GM19324 (cell line): ENCODE results near the gene C1orf167.

Experiments used
- ATAC-seq: cut with Tn5 transposase; IDR thresholded peaks from one replicate; pipeline ENCODE4 v1.9.1; 2021; ENCODE audit warnings: mild to moderate bottlenecking, moderate library complexity; ENCODE audit not compliant: unreplicated experiment, low FRiP score

Gene C1orf167

DNA sequence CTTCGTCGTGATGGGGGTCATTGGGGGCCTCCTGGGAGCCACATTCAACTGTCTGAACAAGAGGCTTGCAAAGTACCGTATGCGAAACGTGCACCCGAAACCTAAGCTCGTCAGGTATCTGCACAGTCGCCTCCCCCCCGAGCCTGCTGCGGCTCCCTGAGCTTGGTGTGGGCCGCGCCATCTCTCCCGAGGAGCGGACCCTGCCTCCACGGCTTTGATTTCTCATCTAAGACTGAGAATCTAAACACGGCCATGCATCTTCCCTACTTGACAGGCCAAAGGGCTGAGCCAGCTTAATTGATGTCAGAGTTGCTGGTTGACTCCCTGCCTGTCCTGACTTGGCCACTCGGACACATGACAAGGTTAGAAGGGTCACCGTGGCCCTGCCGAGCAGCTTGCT is 66.5 kb downstream of the C1orf167 start:
- ATAC-seq, result no peak

DNA sequence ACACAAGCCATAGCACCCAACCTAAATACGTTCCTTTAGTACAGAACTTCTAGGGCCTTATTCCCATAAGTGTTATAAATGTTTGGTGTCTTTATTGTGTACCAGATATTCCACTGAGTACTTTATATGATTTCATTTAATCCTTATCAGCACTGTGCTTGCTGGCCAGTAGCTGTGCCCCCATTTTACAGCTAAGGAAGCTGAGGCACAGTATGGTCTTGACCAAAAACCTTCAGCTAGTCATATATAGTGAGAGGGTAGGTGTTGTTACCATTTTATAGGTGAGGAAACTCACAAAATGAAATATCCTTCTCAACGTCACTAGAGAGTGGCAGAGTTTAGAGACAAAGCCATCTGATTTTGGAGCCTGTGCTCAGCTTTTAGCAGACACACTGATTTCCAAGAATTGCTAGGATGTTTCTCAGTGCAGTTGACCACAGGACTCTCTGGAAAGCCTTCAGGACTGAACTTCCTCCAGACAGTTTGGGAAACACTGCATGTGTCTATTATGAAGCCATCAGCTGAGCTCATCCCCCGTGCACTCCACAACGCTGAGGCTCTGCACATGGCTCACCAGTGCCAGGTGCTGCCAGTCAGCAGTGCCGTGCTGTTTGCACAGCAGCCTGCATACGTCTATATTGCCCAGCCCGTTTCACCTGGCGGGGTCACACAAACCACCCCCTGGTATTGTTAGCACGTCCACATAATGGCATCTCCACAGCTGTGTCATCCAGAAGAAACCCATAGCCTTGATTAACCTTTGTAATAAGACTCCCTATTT is 70.1 kb downstream of the C1orf167 start:
- no peak for ATAC-seq

DNA sequence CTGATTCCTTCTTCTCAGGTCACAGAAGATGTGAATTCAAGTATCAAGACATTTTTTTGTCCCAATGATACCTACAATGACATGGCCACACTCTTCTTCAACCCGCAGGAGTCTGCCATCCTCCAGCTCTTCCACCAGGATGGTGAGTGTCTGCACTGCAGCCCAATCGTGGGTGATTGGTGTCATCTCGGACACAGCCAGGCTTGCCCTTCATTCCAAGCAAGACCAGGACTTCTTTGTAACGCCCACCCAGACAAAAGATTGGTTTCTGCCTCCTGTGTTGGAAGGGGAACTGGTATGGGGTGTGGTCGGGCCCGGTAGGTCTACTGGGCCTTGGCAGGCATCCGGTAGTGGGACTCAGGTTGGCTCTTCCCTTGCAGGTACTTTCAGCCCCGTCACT is 71.5 kb downstream of the C1orf167 start:
- no peak for ATAC-seq

DNA sequence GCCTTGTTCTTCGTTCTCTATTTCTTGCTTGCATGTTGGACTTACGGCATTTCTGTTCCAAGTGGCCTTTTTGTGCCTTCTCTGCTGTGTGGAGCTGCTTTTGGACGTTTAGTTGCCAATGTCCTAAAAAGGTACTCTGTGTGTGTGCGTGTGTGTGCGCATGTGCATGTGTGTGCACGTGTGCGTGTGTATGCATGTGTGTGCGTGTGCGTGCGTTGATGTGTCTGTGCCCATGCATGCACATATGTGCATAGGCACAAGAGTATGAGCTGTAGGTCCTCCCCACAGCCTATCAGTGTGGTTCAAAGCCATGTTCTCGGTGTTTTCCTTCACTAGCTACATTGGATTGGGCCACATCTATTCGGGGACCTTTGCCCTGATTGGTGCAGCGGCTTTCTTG is 71.9 kb downstream of the C1orf167 start:
- ATAC-seq, result no peak

DNA sequence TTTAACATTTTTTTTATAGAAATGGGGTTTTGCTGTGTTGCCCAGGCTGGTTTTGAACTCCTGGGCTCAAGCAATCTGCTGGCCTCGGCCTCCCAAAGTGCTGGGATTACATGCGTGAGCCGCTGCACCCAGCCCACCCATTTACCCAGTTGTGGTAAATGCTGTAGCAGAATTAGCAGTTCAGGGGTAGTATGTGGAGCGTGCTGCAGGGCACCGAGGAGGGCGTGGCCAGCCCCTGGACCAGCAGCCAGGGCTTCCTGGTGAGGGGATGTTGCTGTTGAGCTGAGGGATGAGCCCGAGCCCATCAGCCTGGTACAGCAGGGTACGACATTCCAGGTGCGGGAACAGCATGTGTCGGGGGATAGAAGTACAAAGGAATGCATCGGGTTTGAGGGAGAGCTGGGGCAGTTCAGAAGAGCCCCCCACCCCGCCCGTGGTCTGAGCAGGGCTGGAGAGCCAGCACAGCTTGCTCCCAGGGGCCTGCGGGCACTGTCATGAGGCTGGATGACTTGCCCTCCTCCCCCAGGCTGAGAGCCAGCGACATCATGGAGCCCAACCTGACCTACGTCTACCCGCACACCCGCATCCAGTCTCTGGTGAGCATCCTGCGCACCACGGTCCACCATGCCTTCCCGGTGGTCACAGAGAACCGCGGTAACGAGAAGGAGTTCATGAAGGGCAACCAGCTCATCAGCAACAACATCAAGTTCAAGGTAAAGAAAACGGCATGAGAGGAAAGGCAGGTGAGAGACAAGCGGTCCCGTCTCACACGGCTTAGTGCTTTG is 73.6 kb downstream of the C1orf167 start:
- ATAC-seq, result no peak

DNA sequence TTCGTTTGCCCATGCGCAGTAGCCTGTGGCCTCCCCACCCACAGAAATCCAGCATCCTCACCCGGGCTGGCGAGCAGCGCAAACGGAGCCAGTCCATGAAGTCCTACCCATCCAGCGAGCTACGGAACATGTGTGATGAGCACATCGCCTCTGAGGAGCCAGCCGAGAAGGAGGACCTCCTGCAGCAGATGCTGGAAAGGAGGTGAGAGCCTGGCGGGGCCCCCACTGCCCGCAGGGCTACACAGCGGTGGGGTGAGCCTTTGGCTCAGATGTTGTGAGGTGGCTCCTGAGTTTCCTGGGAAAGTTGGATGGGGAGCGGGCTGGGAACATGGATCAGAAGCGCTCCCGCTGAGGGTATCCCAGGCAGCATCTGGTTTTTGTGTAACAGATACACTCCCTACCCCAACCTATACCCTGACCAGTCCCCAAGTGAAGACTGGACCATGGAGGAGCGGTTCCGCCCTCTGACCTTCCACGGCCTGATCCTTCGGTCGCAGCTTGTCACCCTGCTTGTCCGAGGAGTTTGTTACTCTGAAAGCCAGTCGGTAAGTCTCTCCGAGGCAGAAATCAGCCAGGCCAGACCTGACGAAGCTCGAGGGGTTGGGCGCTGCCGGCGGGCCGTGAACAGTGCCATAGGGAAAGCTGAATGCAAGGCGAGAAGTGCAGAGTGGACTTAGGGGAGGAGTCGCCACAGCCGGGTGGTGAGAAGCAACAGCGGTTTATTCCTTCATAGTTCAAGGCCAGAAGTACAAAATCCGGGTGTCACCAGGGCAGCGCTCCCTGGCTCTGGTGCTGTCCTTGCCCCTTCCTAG is 75.2 kb downstream of the C1orf167 start:
- ATAC-seq, result no peak

DNA sequence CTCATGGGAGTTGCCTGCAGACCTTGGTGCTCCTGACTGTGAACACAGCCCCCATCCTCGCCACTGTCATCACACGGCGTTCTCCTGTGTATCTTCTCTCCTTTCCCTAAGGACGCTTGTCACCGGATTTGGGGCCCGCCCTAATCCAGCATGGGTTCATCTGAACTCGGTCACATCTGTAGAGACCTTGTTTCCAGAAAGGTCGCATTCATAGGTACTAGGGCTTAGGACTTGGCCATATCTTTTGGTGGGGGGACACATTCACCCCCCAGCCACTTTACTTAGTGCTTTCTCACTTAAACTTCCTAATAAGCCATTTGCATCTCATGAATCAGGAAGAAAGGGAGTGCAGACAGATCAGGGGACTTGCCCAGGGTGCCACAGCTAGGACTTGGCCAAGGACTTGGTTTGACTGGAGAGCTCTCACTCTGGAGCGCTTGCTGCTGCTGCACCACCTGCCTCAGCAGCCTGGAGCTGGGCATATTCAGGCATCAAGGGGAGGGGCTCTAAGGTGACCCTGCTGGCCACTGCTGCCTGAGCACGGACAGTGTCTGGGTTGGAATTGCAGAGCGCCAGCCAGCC is 75.9 kb downstream of the C1orf167 start:
- no peak for ATAC-seq

DNA sequence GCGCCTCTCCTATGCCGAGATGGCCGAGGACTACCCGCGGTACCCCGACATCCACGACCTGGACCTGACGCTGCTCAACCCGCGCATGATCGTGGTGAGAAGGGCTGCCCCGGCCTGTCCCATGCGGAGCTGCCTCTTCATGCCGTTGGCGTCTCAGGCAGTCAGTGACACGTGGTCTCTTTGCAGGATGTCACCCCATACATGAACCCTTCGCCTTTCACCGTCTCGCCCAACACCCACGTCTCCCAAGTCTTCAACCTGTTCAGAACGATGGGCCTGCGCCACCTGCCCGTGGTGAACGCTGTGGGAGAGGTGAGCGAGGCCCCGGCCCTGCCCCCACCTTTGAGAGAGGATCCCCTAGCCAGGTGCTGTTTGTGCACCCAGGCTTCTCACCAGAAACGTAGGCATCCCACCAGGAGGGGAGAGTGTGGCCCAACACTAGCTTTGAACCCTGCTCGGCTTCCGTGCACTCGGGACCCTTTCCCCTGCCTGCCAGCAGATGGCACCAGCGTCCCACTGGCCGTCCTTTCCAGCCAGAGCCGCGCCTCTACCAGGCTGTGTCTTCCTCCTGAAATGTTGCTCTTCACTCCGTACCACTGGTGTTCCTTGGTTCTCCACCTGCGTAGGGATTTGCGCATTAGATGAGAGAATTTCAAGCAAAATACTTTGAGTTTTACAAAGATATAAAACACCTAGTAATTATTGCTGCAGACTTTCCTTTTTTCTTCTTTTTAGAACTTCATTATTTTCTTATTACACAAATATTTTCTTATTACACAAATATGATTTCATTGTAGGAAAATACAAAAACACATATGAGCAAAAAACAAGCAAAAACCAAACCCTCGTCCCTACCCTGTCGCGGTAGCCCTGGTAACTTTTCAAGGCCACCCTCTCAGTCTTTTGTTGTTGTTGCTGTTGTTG is 76.6 kb downstream of the C1orf167 start:
- no peak for ATAC-seq
